Measurements from ENCODE around the gene TMEM121B.

The TMEM121B gene

GRCh38 chr22:17087498-17088131, 33.5 kb downstream of the TMEM121B start:
- DNase-seq: peak; percentile 57 to 68

- DNase-seq: no peak
These were observed 34.2 kb downstream of the TMEM121B start for GRCh38 chr22:17086788-17087497.

GRCh38 chr22:17086296-17086695, 34.9 kb downstream of the TMEM121B start:
- no peak for DNase-seq

- no peak for DNase-seq
These were observed 35.6 kb downstream of the TMEM121B start for GRCh38 chr22:17085277-17086181.

GRCh38 chr22:17084554-17085276, 36.4 kb downstream of the TMEM121B start, which contains the start of gene IL17RA:
Gene IL17RA (plus strand): TSS chr22:17085000. CDS start chr22:17085092, 92 bp downstream.
- peak; percentile 91 to 94 for DNase-seq

GRCh38 chr22:17083811-17084441, 37.2 kb downstream of the TMEM121B start:
- no peak for DNase-seq

- no peak for DNase-seq
These were observed 37.9 kb downstream of the TMEM121B start for GRCh38 chr22:17083255-17083654.

- DNase-seq: no peak
These were observed 41.6 kb downstream of the TMEM121B start for GRCh38 chr22:17079572-17079971.

GRCh38 chr22:17077255-17077654, 43.9 kb downstream of the TMEM121B start:
- no peak for DNase-seq

- DNase-seq: no peak
These were observed 46.5 kb downstream of the TMEM121B start for GRCh38 chr22:17074648-17075002.

GRCh38 chr22:17072877-17073276, 48.3 kb downstream of the TMEM121B start:
- DNase-seq: no peak

All from Kasumi-1 (cell line).